ENCODE measurements around the gene DSG2.

DSG2 gene

GRCh38 chr18:31482051-31482450, 15.9 kb upstream of the DSG2 start:
- DNase-seq (ENCODE audit: low read depth) = no peak
- TF ChIP-seq, protein P1, sequence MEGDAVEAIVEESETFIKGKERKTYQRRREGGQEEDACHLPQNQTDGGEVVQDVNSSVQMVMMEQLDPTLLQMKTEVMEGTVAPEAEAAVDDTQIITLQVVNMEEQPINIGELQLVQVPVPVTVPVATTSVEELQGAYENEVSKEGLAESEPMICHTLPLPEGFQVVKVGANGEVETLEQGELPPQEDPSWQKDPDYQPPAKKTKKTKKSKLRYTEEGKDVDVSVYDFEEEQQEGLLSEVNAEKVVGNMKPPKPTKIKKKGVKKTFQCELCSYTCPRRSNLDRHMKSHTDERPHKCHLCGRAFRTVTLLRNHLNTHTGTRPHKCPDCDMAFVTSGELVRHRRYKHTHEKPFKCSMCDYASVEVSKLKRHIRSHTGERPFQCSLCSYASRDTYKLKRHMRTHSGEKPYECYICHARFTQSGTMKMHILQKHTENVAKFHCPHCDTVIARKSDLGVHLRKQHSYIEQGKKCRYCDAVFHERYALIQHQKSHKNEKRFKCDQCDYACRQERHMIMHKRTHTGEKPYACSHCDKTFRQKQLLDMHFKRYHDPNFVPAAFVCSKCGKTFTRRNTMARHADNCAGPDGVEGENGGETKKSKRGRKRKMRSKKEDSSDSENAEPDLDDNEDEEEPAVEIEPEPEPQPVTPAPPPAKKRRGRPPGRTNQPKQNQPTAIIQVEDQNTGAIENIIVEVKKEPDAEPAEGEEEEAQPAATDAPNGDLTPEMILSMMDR (IDR thresholded peaks at IDR 0.05; ENCODE audit: insufficient read depth, low read depth, low read length, missing control alignments) = no peak

DNA sequence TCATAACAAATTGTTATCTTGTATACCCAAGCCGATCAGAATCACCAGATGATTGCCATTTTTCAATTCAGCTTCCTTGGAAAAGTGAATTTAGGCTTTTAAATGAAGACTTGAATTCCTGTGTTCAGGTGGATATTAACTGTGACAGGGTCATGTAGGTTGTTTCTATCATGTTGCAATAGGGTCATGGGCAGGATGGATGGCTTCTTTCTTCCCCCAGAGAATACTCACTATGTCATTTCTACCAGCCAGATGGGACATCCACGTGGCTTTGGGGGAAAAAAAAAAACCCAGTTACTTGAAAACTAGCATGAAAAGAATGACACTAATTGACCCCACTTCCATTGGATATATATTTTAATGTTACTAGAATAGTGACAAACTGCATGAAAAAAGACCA, 14.6 kb upstream of the DSG2 start:
- no peak for DNase-seq (ENCODE audit: low read depth)
- H3K4me3 ChIP-seq (ENCODE audit: low read depth, low read length) = no peak overlapping the region
- TF ChIP-seq, protein P1 (IDR thresholded peaks at IDR 0.05; ENCODE audit: insufficient read depth, low read depth, low read length, missing control alignments) = no peak

More at GRCh38 chr18:31482051-31482450, 15.9 kb upstream of the DSG2 start:
- no peak overlapping the region for H3K4me3 ChIP-seq (ENCODE audit: low read depth, low read length)

DNA sequence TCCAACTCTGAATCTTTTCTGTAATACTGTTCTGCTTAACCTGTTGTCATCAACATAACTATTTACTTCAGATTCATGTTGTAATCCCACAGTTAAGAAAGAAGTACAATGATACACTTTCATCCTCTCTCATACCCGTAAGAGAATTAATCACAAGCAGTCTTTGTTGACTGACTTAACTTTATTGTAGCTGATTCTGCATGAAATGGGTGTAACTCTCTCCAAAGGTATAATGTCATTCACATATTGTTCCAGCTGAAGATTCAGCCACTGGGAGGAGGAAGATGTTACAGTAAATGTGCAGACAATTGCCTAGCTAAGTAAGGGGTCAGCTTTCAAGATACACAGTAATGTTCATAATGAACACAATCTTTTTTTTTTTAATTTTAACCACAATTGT, 13.5 kb upstream of the DSG2 start:
- no peak for DNase-seq (ENCODE audit: low read depth)
- TF ChIP-seq, protein P1 (IDR thresholded peaks at IDR 0.05; ENCODE audit: insufficient read depth, low read depth, low read length, missing control alignments) = no peak
- no peak overlapping the region for H3K4me3 ChIP-seq (ENCODE audit: low read depth, low read length)

DNA sequence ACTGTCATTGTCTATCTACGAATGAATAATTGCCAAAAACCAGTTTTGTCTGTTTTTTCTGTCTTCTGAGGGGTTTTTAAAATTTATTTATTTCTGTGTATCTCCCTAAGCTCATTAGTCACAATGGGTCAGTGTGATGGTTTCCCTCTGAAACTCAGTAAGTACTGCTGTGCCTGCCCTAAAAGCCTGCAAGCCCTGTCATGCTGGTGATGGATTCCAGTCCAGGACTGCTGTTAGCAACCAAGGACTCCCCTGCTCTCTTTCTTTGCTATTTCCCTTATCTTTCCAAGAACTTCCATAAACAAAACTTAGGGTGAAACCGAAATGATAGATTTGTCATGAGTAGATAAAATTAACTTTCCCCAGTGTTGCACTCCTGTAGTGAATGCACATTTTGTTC, 11.8 kb upstream of the DSG2 start:
- no peak overlapping the region for H3K4me3 ChIP-seq (ENCODE audit: low read depth, low read length)
- TF ChIP-seq, protein P1 (IDR thresholded peaks at IDR 0.05; ENCODE audit: insufficient read depth, low read depth, low read length, missing control alignments) = no peak
- DNase-seq (ENCODE audit: low read depth) = no peak

- H3K4me3 ChIP-seq (ENCODE audit: low read depth, low read length) = no peak overlapping the region
- no peak for DNase-seq (ENCODE audit: low read depth)
- TF ChIP-seq, protein P1 (IDR thresholded peaks at IDR 0.05; ENCODE audit: insufficient read depth, low read depth, low read length, missing control alignments) = no peak
These were observed 10.5 kb upstream of the DSG2 start for GRCh38 chr18:31487246-31488015.

GRCh38 chr18:31489311-31489710, 8.7 kb upstream of the DSG2 start:
- H3K4me3 ChIP-seq (ENCODE audit: low read depth, low read length) = no peak overlapping the region
- no peak for DNase-seq (ENCODE audit: low read depth)
- TF ChIP-seq, protein P1 (IDR thresholded peaks at IDR 0.05; ENCODE audit: insufficient read depth, low read depth, low read length, missing control alignments) = no peak

- peak; percentile 80 for DNase-seq (ENCODE audit: low read depth)
- H3K4me3 ChIP-seq (ENCODE audit: low read depth, low read length) = no peak overlapping the region
- TF ChIP-seq, protein P1 (IDR thresholded peaks at IDR 0.05; ENCODE audit: insufficient read depth, low read depth, low read length, missing control alignments) = no peak
These were observed 7.6 kb upstream of the DSG2 start for GRCh38 chr18:31490387-31490786.

All from GM12865 (cell line).